ENCODE measurements around the gene PRG3. TPM values are rescaled to one million over a fixed set of nuclear protein-coding genes. Genes with fewer than 3 reads are reported as not detected.

The PRG3 gene
- total RNA-seq, 1 experiment from 2014 or later = not detected

DNA sequence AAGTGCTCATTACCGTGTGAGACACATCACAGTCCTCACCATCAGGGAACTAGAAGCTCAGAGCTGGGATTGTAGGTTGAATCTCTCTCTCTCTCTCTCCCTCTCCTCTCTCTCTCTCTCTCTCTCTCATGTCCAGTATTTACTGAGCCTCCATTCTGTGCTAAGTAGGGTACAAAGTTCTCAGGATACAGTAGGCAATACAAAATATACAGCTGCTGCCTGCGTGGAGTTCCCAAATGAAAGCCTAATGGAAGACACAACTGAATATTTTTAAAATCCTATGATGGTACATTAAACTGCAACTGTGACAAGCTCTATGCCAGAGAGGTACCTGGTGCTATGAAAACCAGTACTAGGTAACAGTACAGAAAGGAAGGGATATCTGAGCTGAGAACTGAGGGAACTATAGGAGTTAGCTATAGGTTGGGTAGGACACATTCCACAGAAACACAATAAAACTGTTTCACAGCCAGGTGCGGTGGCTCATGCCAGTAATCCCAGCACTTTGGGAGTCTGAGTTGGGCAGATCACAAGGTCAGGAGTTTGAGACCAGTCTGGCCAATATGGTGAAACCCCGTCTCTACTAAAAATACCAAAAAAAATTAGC is 19.1 kb upstream of the PRG3 start:
- H2AK5ac ChIP-seq (ENCODE audit: insufficient read length, low read length) = no peak overlapping the region
- no peaks in the 10 kb centered on the region for H3K4me1 Mint-ChIP-seq

More for the DNA sequence above, 19.1 kb upstream of the PRG3 start:
- peaks cover 3% of the 10 kb centered on the region; the same call in 1 of the 2 replicates for H3K27me3 Mint-ChIP-seq (ENCODE audit: low read depth)
- no peaks in the 10 kb centered on the region for H3K79me1 ChIP-seq (ENCODE audit: insufficient read depth, low read depth, low read length, poor library complexity, severe bottlenecking)
- no peak overlapping the region for H3K23ac ChIP-seq (ENCODE audit: insufficient read length, low read depth, low read length)
- no peak overlapping the region for H2BK5ac ChIP-seq (ENCODE audit: insufficient read length, low read length)
- DNase-seq = no peak
- H3K14ac ChIP-seq (ENCODE audit: insufficient read depth, low read length) = no peak overlapping the region
- H3K9me3 ChIP-seq (ENCODE audit: control insufficient read depth, low read depth, low read length) = no peaks in the 10 kb centered on the region
- H4K5ac ChIP-seq (ENCODE audit: insufficient read length, low read depth, low read length) = no peak overlapping the region
- H3K36me3 Mint-ChIP-seq (ENCODE audit: insufficient read depth in 1 of 3, low read depth in 3 of 3) = no peaks in the 10 kb centered on the region
- WGBS (ENCODE audit: extremely low coverage, insufficient read length, low lambda C conversion rate) = no CpG with 5 or more reads among the region's 4 CpGs
- H3K9me3 Mint-ChIP-seq = no peaks in the 10 kb centered on the region; a peak in 1 of 5 replicates
- H3K27ac Mint-ChIP-seq = no peak overlapping the region
- H4K20me1 ChIP-seq (ENCODE audit: control insufficient read depth, insufficient read depth, insufficient read length) = no peaks in the 10 kb centered on the region
- no peak overlapping the region for H2BK15ac ChIP-seq (ENCODE audit: low read depth, low read length)
- H3K27me3 ChIP-seq (ENCODE audit: insufficient read depth, low read length) = no peaks in the 10 kb centered on the region
- no peak overlapping the region for H3K18ac ChIP-seq (ENCODE audit: insufficient read length, low read depth, low read length)
- H3K4me2 ChIP-seq (ENCODE audit: insufficient read depth, insufficient read length, low read length) = no peak overlapping the region
- TF ChIP-seq, protein P1, sequence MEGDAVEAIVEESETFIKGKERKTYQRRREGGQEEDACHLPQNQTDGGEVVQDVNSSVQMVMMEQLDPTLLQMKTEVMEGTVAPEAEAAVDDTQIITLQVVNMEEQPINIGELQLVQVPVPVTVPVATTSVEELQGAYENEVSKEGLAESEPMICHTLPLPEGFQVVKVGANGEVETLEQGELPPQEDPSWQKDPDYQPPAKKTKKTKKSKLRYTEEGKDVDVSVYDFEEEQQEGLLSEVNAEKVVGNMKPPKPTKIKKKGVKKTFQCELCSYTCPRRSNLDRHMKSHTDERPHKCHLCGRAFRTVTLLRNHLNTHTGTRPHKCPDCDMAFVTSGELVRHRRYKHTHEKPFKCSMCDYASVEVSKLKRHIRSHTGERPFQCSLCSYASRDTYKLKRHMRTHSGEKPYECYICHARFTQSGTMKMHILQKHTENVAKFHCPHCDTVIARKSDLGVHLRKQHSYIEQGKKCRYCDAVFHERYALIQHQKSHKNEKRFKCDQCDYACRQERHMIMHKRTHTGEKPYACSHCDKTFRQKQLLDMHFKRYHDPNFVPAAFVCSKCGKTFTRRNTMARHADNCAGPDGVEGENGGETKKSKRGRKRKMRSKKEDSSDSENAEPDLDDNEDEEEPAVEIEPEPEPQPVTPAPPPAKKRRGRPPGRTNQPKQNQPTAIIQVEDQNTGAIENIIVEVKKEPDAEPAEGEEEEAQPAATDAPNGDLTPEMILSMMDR (conservative IDR thresholded peaks at IDR 0.05) = no peak
- H3K4ac ChIP-seq (ENCODE audit: low read depth, low read length) = no peak overlapping the region
- H3K79me2 ChIP-seq (ENCODE audit: insufficient read depth, low read length) = no peaks in the 10 kb centered on the region
- no peak overlapping the region for H3K4me3 Mint-ChIP-seq
- H3K4me1 ChIP-seq (ENCODE audit: insufficient read depth, low read length) = no peaks in the 10 kb centered on the region
- no peak overlapping the region for H2AFZ ChIP-seq (ENCODE audit: low read length)
- no peak overlapping the region for H4K91ac ChIP-seq (ENCODE audit: insufficient read length, low read depth, low read length)
- no peak overlapping the region for H2BK20ac ChIP-seq (ENCODE audit: low read depth, low read length, poor library complexity, severe bottlenecking)
- H3K23me2 ChIP-seq (ENCODE audit: insufficient read length, low read depth, low read length, poor library complexity, severe bottlenecking) = no peaks in the 10 kb centered on the region
- no peak overlapping the region for H3K9ac ChIP-seq (ENCODE audit: extremely low read depth, insufficient read length, low read length)
- H2BK120ac ChIP-seq (ENCODE audit: low read depth, low read length, poor library complexity, severe bottlenecking) = no peak overlapping the region
- H3T11ph ChIP-seq (ENCODE audit: low read length) = no peak overlapping the region
- no peak overlapping the region for H2BK12ac ChIP-seq (ENCODE audit: insufficient read length, low read depth, low read length)
- no peak overlapping the region for H4K8ac ChIP-seq (replicated peaks; ENCODE audit: insufficient read length, low read depth, low read length)
- H3K56ac ChIP-seq (ENCODE audit: insufficient read length, low read depth, low read length) = no peak overlapping the region
- H3K27ac ChIP-seq (ENCODE audit: insufficient read length, low read depth, low read length) = no peak overlapping the region

All from H9 (cell line).